K562 (cell line): ENCODE results near the gene MARCKSL1. TPM values are rescaled to one million over a fixed set of nuclear protein-coding genes. Genes with fewer than 3 reads are reported as not detected.
A peak's percentile ranks its signal among the peaks of the same experiment; 100 is the strongest.

Experiments
- CBX1 ChIP-seq: sonication (generic); IDR thresholded peaks from 2 replicates; pipeline ENCODE4 v1.6.1; 2016; ENCODE audit warnings: antibody characterized with exemption, low read depth, mild to moderate bottlenecking
- HDAC2 ChIP-seq: fragments of 450-650 bp; IDR thresholded peaks from 2 replicates; pipeline ENCODE4 v1.6.1; 2016; ENCODE audit warnings: mild to moderate bottlenecking
- HNRNPK ChIP-seq: fragments of 200-400 bp; formaldehyde crosslinking; IDR thresholded peaks from one replicate; pipeline ENCODE4 v1.6.1; 2018; ENCODE audit warnings: mild to moderate bottlenecking, low read depth, low read length; ENCODE audit not compliant: poor library complexity, severe bottlenecking
- KAT7 ChIP-seq: sonication (generic); formaldehyde crosslinking; IDR thresholded peaks from 2 replicates; pipeline ENCODE4 v1.8.0; 2022; ENCODE audit warnings: missing genetic modification reagents, mild to moderate bottlenecking, borderline replicate concordance
- L3MBTL2 ChIP-seq: fragments of 450-650 bp; IDR thresholded peaks from 2 replicates; pipeline ENCODE4 v1.6.1; 2016; ENCODE audit warnings: mild to moderate bottlenecking, moderate library complexity
- MYNN ChIP-seq, 2 experiments: sonication (generic); formaldehyde crosslinking in 1 of 2; IDR thresholded peaks; 2 replicates each; pipeline versions ENCODE4 v1.5.0 to v1.6.1; 2016 to 2020; ENCODE audit warnings: antibody characterized with exemption in 1 of 2, missing genetic modification reagents in 1 of 2
- NR3C1 ChIP-seq: sonication (generic); formaldehyde crosslinking; IDR thresholded peaks from 2 replicates; pipeline ENCODE4 v1.8.1; 2022; ENCODE audit warnings: missing genetic modification reagents
- SMC3 ChIP-seq: conservative IDR thresholded peaks from 2 replicates; pipeline ENCODE4 v1.6.1; 2011; ENCODE audit warnings: low read depth, low read length, improper control_type of control experiment; ENCODE audit not compliant: insufficient read depth
- ZFX ChIP-seq: sonication (generic); formaldehyde crosslinking; IDR thresholded peaks from 2 replicates; pipeline ENCODE4 v1.8.0; 2022; ENCODE audit warnings: mild to moderate bottlenecking, missing genetic modification reagents, moderate library complexity
- ZNF263 ChIP-seq: sonication (generic); formaldehyde crosslinking; IDR thresholded peaks from 2 replicates; pipeline ENCODE4 v1.8.0; 2022; ENCODE audit warnings: mild to moderate bottlenecking, missing genetic modification reagents, borderline replicate concordance
- ZNF324 ChIP-seq: fragments of 250-450 bp; sonication (Bioruptor Pico); IDR thresholded peaks from 2 replicates; pipeline ENCODE4 v1.4.0; 2020; ENCODE audit warnings: mild to moderate bottlenecking
- polyA plus RNA-seq, 8 experiments: library from polyadenylated mRNA; depleted of rRNA in 4 of 8; stranded (reverse) in 5 of 8; unstranded in 3 of 8; fragments of >200 nt; fragmentation: Nextera tagmentation in 2 of 8; fragmentation: Illumina TruSeq in 1 of 8; extraction: Ambion mirVana in 2 of 8; extraction: Trizol in 1 of 8; gene quantifications; 2 replicates each; pipeline versions ENCODE4 v1.2.1 to v1.2.3, GENCODE V29; 2011 to 2014; ENCODE audit warnings: inconsistent platforms in 1 of 8, missing spikeins in 1 of 8
- total RNA-seq, 7 experiments: library from RNA; depleted of rRNA in 6 of 7; stranded (reverse); fragments of >200 nt in 6 of 7; fragmentation: Illumina TruSeq in 2 of 7; extraction: Trizol in 2 of 7; gene quantifications; 2 replicates each; pipeline versions ENCODE4 v1.2.1 to v1.2.3, GENCODE V29; 2011 to 2021; ENCODE audit warnings: low replicate concordance in 1 of 7
- TF ChIP-seq, protein P1 (sequence below), 2 experiments: fragments of 450-650 bp in 1 of 2; sonication (generic) in 1 of 2; formaldehyde crosslinking in 1 of 2; IDR thresholded peaks in 1 of 2; conservative IDR thresholded peaks in 1 of 2; 2 replicates each; pipeline versions ENCODE4 v1.6.1 to v1.8.1; 2016 to 2023; ENCODE audit warnings: mild to moderate bottlenecking in 2 of 2, moderate library complexity in 2 of 2, inconsistent platforms in 1 of 2, missing genetic modification reagents in 1 of 2
- TF ChIP-seq, protein P2 (sequence below): sonication (generic); formaldehyde crosslinking; IDR thresholded peaks from 2 replicates; pipeline ENCODE4 v1.8.0; 2022; ENCODE audit warnings: mild to moderate bottlenecking, missing genetic modification reagents
- TF ChIP-seq, protein P3 (sequence below), 3 experiments: IDR thresholded peaks in 2 of 3; conservative IDR thresholded peaks in 1 of 3; 2 replicates each; pipeline ENCODE4 v1.5.1; 2011 to 2012; ENCODE audit warnings: low read length in 3 of 3, mild to moderate bottlenecking in 3 of 3, control low read depth in 2 of 3, improper control_type of control experiment in 1 of 3, inconsistent platforms in 1 of 3, low read depth in 1 of 3, mixed read lengths in 1 of 3, moderate library complexity in 1 of 3; ENCODE audit not compliant: insufficient read depth in 2 of 3
- TF ChIP-seq, protein P4 (sequence below): fragments of 450-650 bp; formaldehyde crosslinking; IDR thresholded peaks from 2 replicates; pipeline ENCODE4 v1.4.0; 2020; ENCODE audit warnings: mild to moderate bottlenecking, moderate library complexity
- TF ChIP-seq, protein P5 (sequence below): sonication (generic); formaldehyde crosslinking; IDR thresholded peaks from 2 replicates; pipeline ENCODE4 v1.9.0; 2022; ENCODE audit warnings: mild to moderate bottlenecking, missing genetic modification reagents

MARCKSL1 gene
- total and polyA plus RNA-seq, 9 of the 15 experiments (the other 6 are each of a cell fraction or from before 2014, with no cell fraction given): 14.7 to 325 (median 155) TPM

DNA sequence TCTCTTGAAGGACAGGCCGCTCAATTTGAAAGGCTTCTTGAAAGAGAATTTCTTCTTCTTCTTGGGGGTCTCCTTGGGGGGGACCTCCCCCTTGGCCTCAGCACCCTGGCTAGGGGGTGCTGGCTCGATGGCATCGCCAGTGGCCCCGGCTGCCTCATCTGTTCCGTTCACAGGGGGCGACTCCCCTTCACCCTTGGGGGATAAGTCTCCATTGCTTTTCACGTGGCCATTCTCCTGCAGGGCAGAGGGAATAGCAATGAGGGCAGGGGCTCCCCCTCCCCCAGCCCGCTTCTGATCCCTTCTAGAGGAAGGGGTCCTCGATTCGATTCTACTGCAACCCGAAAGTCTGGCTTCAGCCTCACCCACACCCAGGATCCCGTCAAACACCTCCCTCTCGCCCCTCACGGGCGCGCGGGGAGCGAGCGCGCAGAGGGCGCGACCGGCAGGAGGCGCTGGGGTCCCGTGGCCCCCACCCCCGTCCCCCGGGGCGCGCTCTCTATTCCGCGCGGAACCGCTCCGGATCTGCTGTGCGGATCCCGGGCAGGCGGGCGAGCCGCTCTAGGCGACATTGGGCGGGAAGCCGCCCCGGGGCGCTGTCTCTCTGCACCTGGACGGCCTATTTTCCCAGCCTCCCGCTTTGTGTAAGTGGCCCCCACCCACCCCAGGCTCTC lies 1.0 kb downstream of the MARCKSL1 start (continued):
- TF ChIP-seq, protein P1, sequence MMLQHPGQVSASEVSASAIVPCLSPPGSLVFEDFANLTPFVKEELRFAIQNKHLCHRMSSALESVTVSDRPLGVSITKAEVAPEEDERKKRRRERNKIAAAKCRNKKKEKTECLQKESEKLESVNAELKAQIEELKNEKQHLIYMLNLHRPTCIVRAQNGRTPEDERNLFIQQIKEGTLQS (IDR thresholded peaks at IDR 0.05): no peak
- TF ChIP-seq, protein P1 (CRISPR knock-in tag; conservative IDR thresholded peaks at IDR 0.05): no peak
- TF ChIP-seq NR3C1 (CRISPR knock-in tag): peak; percentile 62; the same call in 1 of the 2 replicates
- TF ChIP-seq, protein P2, sequence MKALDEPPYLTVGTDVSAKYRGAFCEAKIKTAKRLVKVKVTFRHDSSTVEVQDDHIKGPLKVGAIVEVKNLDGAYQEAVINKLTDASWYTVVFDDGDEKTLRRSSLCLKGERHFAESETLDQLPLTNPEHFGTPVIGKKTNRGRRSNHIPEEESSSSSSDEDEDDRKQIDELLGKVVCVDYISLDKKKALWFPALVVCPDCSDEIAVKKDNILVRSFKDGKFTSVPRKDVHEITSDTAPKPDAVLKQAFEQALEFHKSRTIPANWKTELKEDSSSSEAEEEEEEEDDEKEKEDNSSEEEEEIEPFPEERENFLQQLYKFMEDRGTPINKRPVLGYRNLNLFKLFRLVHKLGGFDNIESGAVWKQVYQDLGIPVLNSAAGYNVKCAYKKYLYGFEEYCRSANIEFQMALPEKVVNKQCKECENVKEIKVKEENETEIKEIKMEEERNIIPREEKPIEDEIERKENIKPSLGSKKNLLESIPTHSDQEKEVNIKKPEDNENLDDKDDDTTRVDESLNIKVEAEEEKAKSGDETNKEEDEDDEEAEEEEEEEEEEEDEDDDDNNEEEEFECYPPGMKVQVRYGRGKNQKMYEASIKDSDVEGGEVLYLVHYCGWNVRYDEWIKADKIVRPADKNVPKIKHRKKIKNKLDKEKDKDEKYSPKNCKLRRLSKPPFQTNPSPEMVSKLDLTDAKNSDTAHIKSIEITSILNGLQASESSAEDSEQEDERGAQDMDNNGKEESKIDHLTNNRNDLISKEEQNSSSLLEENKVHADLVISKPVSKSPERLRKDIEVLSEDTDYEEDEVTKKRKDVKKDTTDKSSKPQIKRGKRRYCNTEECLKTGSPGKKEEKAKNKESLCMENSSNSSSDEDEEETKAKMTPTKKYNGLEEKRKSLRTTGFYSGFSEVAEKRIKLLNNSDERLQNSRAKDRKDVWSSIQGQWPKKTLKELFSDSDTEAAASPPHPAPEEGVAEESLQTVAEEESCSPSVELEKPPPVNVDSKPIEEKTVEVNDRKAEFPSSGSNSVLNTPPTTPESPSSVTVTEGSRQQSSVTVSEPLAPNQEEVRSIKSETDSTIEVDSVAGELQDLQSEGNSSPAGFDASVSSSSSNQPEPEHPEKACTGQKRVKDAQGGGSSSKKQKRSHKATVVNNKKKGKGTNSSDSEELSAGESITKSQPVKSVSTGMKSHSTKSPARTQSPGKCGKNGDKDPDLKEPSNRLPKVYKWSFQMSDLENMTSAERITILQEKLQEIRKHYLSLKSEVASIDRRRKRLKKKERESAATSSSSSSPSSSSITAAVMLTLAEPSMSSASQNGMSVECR: peak; percentile 29; the same call in 1 of the 2 replicates
- 0 out of 2 replicates have a peak, but pooled peaks have one; percentile 29 for TF ChIP-seq HDAC2
- TF ChIP-seq KAT7 (CRISPR knock-in tag): 0 out of 2 replicates have a peak, but pooled peaks have one; percentile 64
- peak; percentile 16; the same call in 1 of the 2 replicates for TF ChIP-seq MYNN (IDR thresholded peaks at IDR 0.05)
- TF ChIP-seq MYNN (CRISPR knock-in tag; IDR thresholded peaks at IDR 0.05): no peak
- no peak for TF ChIP-seq ZNF324 (CRISPR knock-in tag)
- peak; percentile 53; the same call in 1 of the 2 replicates for TF ChIP-seq CBX1
- TF ChIP-seq, protein P3, sequence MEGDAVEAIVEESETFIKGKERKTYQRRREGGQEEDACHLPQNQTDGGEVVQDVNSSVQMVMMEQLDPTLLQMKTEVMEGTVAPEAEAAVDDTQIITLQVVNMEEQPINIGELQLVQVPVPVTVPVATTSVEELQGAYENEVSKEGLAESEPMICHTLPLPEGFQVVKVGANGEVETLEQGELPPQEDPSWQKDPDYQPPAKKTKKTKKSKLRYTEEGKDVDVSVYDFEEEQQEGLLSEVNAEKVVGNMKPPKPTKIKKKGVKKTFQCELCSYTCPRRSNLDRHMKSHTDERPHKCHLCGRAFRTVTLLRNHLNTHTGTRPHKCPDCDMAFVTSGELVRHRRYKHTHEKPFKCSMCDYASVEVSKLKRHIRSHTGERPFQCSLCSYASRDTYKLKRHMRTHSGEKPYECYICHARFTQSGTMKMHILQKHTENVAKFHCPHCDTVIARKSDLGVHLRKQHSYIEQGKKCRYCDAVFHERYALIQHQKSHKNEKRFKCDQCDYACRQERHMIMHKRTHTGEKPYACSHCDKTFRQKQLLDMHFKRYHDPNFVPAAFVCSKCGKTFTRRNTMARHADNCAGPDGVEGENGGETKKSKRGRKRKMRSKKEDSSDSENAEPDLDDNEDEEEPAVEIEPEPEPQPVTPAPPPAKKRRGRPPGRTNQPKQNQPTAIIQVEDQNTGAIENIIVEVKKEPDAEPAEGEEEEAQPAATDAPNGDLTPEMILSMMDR (IDR thresholded peaks at IDR 0.05 in 2 of 3, conservative IDR thresholded peaks at IDR 0.05 in 1 of 3; ENCODE audit: insufficient read depth in 2 of 3, low read depth in 1 of 3, low read length in 3 of 3): peak; percentile 85 to 92 (median 87)
- TF ChIP-seq HNRNPK: peak; percentile 7
- peak; percentile 62 for TF ChIP-seq L3MBTL2
- peak; percentile 64; the same call in 1 of the 2 replicates for TF ChIP-seq SMC3
- TF ChIP-seq ZFX (CRISPR knock-in tag): peak; percentile 40; the same call in 1 of the 2 replicates
- TF ChIP-seq ZNF263 (CRISPR knock-in tag): no peak; the same call in 1 of the 2 replicates
- TF ChIP-seq, protein P4, sequence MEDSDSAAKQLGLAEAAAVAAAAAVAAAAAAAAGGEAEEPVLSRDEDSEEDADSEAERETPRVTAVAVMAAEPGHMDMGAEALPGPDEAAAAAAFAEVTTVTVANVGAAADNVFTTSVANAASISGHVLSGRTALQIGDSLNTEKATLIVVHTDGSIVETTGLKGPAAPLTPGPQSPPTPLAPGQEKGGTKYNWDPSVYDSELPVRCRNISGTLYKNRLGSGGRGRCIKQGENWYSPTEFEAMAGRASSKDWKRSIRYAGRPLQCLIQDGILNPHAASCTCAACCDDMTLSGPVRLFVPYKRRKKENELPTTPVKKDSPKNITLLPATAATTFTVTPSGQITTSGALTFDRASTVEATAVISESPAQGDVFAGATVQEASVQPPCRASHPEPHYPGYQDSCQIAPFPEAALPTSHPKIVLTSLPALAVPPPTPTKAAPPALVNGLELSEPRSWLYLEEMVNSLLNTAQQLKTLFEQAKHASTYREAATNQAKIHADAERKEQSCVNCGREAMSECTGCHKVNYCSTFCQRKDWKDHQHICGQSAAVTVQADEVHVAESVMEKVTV (CRISPR knock-in tag): peak; percentile 62; the same call in 1 of the 2 replicates
- TF ChIP-seq, protein P5, sequence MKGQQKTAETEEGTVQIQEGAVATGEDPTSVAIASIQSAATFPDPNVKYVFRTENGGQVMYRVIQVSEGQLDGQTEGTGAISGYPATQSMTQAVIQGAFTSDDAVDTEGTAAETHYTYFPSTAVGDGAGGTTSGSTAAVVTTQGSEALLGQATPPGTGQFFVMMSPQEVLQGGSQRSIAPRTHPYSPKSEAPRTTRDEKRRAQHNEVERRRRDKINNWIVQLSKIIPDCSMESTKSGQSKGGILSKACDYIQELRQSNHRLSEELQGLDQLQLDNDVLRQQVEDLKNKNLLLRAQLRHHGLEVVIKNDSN: no peak; the same call in 1 of the 2 replicates
